Transverse colon (tissue), 4 donors: ENCODE data around the gene PTGR3.

Experiments used
- POLR2AphosphoS5 ChIP-seq, 3 donors: sonication (generic); formaldehyde crosslinking; IDR thresholded peaks; one replicate each; pipeline ENCODE4 v1.6.1; 2016; ENCODE audit warnings: antibody characterized with exemption in 3 of 3
- TF ChIP-seq, protein P1 (sequence below), 5 experiments: fragments of 200-600 bp in 3 of 5; fragments of 450-650 bp in 2 of 5; sonication (generic) in 3 of 5; IDR thresholded peaks; 1 replicate in 2 of 5; 2 replicates in 3 of 5; pipeline ENCODE4 v1.5.1; 2016 to 2017; ENCODE audit warnings: antibody characterized with exemption in 5 of 5, inconsistent platforms in 3 of 5, mild to moderate bottlenecking in 2 of 5, moderate library complexity in 1 of 5

DNA sequence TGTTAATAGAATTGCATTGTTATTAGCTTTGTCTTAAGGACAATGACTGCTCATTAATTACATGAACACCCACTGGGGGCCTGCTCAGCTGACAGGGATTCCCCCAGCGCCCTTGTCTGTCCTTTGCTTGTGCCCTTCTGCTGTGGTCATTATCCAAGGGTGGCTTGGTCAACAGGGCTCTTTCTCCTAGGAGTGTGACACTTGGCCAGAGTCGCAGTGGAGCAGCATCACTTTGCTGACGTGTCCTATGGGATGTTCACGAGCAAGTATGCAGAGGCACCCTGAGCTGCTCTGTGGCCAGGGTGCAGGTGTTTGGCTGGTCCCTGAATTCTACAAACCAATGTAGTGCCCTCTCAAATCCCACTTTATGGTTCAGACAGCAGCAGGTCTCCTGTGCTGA lies 46.0 kb downstream of the PTGR3 start:
- TF ChIP-seq, protein P1, sequence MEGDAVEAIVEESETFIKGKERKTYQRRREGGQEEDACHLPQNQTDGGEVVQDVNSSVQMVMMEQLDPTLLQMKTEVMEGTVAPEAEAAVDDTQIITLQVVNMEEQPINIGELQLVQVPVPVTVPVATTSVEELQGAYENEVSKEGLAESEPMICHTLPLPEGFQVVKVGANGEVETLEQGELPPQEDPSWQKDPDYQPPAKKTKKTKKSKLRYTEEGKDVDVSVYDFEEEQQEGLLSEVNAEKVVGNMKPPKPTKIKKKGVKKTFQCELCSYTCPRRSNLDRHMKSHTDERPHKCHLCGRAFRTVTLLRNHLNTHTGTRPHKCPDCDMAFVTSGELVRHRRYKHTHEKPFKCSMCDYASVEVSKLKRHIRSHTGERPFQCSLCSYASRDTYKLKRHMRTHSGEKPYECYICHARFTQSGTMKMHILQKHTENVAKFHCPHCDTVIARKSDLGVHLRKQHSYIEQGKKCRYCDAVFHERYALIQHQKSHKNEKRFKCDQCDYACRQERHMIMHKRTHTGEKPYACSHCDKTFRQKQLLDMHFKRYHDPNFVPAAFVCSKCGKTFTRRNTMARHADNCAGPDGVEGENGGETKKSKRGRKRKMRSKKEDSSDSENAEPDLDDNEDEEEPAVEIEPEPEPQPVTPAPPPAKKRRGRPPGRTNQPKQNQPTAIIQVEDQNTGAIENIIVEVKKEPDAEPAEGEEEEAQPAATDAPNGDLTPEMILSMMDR (IDR thresholded peaks at IDR 0.05), result no peak
- TF ChIP-seq POLR2AphosphoS5 (IDR thresholded peaks at IDR 0.05), result no peak
